PFSK-1 (cell line): ENCODE results near the gene LRRC30.

Experiments used
- FOXP2 ChIP-seq: optimal IDR thresholded peaks from 2 replicates; pipeline ENCODE3; 2011; ENCODE audit warnings: borderline replicate concordance, control low read depth, inconsistent platforms; ENCODE audit not compliant: insufficient read depth; ENCODE audit errors: extremely low read length, extremely low read depth
- POLR2AphosphoS5 ChIP-seq: IDR thresholded peaks from 2 replicates; pipeline ENCODE4 v1.6.1; 2012; ENCODE audit warnings: low read depth, mild to moderate bottlenecking, control low read depth, low read length, moderate library complexity
- REST ChIP-seq, 2 experiments: IDR thresholded peaks; 2 replicates each; pipeline versions ENCODE4 v1.6.1 to v1.8.0; 2011 to 2012; ENCODE audit warnings: low read depth in 2 of 2, low read length in 2 of 2, control low read depth in 1 of 2, inconsistent platforms in 1 of 2, mild to moderate bottlenecking in 1 of 2, moderate library complexity in 1 of 2; ENCODE audit not compliant: insufficient read depth in 1 of 2
- SIN3A ChIP-seq: IDR thresholded peaks from 2 replicates; pipeline ENCODE4 v1.6.1; 2012; ENCODE audit warnings: mild to moderate bottlenecking, low read length, moderate library complexity, borderline replicate concordance; ENCODE audit not compliant: insufficient read depth
- TAF1 ChIP-seq: IDR thresholded peaks from 2 replicates; pipeline ENCODE4 v1.6.1; 2012; ENCODE audit warnings: low read length, control low read depth, borderline replicate concordance; ENCODE audit not compliant: insufficient read depth

DNA sequence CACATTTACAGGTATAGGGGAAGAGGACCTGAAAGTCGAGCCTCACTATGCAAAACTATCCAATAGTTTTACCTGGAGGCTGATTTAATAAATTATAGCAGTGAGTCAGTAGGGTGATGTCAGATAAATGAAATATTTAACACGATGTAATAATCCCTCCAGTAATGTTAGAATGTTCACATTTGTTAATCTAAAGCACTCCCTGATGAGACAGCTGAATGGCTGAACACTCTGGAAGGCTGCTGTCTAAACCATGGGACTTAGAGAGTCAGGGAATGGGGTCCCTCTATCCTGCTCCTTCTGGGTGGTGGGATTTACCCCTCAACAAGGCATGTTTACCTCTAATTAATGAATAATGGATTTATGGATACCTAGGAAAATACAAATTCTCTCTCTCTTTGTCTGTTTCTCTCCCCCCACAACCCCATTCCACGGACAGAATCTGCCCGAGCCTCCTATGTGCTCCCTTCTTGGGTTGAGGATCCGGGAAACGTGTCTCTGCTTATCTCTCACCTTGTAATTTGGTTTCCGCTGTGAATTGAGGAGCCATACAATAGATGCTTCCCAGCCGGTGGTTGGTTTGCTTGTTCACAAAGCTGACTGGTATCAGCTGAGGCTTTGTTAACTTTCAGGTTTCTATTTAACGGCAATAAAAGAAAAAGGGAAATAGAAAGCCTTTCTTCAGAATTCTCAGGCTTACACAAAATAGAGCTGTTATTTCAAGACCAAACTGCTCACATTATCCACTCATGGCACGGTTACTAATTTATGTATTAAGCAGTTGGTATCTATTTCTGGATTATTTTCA, 25.9 kb downstream of the LRRC30 start:
- no peak for TF ChIP-seq FOXP2
- no peak for TF ChIP-seq POLR2AphosphoS5
- TF ChIP-seq SIN3A, result no peak
- no peak for TF ChIP-seq REST (IDR thresholded peaks at IDR 0.05; ENCODE audit: insufficient read depth in 1 of 2, low read depth in 2 of 2, low read length in 2 of 2)
- TF ChIP-seq TAF1, result no peak
